ENCODE data around the gene PPARG.
"Not testable (repeated sequence)": the region's sequence is repeated elsewhere in the genome, so short reads cannot be mapped to it uniquely, and the experiment has no call there.

PPARG gene

DNA sequence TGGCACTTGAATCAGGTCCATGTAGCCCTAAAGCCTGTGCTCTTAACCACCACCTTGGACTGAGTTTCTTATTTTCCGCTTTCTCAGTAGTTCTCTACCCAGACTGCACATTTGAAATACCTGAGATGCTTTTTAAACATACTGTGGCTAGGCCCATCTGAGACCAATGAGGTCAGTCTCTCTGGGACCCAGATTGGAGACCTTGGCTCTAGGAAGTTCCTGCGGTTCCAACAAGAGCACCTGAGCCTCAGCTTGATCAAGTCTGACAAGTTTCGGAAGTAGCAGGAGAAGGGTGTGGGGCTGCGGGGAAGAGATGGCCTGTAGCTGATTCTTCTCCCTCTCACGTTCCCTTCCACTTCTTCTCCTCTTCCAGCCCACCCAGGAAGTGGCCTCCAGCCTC lies 183.9 kb downstream of the PPARG start:
- TF ChIP-seq, protein P1, sequence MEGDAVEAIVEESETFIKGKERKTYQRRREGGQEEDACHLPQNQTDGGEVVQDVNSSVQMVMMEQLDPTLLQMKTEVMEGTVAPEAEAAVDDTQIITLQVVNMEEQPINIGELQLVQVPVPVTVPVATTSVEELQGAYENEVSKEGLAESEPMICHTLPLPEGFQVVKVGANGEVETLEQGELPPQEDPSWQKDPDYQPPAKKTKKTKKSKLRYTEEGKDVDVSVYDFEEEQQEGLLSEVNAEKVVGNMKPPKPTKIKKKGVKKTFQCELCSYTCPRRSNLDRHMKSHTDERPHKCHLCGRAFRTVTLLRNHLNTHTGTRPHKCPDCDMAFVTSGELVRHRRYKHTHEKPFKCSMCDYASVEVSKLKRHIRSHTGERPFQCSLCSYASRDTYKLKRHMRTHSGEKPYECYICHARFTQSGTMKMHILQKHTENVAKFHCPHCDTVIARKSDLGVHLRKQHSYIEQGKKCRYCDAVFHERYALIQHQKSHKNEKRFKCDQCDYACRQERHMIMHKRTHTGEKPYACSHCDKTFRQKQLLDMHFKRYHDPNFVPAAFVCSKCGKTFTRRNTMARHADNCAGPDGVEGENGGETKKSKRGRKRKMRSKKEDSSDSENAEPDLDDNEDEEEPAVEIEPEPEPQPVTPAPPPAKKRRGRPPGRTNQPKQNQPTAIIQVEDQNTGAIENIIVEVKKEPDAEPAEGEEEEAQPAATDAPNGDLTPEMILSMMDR (IDR thresholded peaks at IDR 0.05; ENCODE audit: low read depth, low read length), result no peak

GRCh38 chr3:12473511-12473910 lies 184.6 kb downstream of the PPARG start:
- TF ChIP-seq, protein P1 (IDR thresholded peaks at IDR 0.05; ENCODE audit: low read depth, low read length), result no peak
- DNase-seq (ENCODE audit: extremely low read depth, low read depth), result peak; percentile 32

More for the DNA sequence above, 183.9 kb downstream of the PPARG start:
- no peak for DNase-seq (ENCODE audit: extremely low read depth, low read depth)

GRCh38 chr3:12476238-12476897 lies 187.5 kb downstream of the PPARG start:
- no peak for DNase-seq (ENCODE audit: extremely low read depth, low read depth)
- TF ChIP-seq, protein P1 (IDR thresholded peaks at IDR 0.05; ENCODE audit: low read depth, low read length), result no peak

GRCh38 chr3:12477256-12477655 lies 188.4 kb downstream of the PPARG start:
- DNase-seq (ENCODE audit: extremely low read depth, low read depth), result no peak
- TF ChIP-seq, protein P1 (IDR thresholded peaks at IDR 0.05; ENCODE audit: low read depth, low read length), result no peak

GRCh38 chr3:12478326-12478725 lies 189.5 kb downstream of the PPARG start:
- DNase-seq (ENCODE audit: extremely low read depth, low read depth), result no peak
- TF ChIP-seq, protein P1 (IDR thresholded peaks at IDR 0.05; ENCODE audit: low read depth, low read length), result no peak

GRCh38 chr3:12479198-12479597 lies 190.3 kb downstream of the PPARG start:
- not testable (repeated sequence) for DNase-seq (ENCODE audit: extremely low read depth, low read depth)

- TF ChIP-seq, protein P1 (IDR thresholded peaks at IDR 0.05; ENCODE audit: low read depth, low read length), result peak; percentile 53
- DNase-seq (ENCODE audit: extremely low read depth, low read depth), result no peak
These were observed 191.1 kb downstream of the PPARG start for GRCh38 chr3:12479919-12480427.

DNA sequence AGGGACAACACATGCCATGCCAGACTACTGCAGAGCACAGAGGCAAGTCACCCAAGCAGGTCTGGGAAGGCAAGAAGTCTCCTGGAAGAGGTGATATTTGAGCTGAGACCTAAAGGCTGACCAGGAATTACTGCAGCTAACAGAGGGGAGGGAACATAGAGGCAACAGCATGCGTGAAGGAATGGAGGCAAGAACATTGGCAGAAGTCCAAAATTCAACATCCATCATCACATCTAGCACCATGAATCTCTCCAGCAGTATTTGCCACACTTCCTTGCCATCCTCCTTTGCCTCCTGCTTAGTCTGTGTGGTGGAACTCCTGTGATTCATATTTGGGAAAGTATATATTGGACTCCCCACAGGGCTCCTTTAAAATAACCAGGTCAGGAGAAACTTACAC lies 194.5 kb downstream of the PPARG start:
- no peak for DNase-seq (ENCODE audit: extremely low read depth, low read depth)
- TF ChIP-seq, protein P1 (IDR thresholded peaks at IDR 0.05; ENCODE audit: low read depth, low read length), result no peak

Data from AG09319 (cell line).